AG08396 (cell line): ENCODE measurements around the gene GALNT10.
"Not testable (repeated sequence)": the region's sequence is repeated elsewhere in the genome, so short reads cannot be mapped to it uniquely, and the experiment has no call there.

Experiments
- DNase-seq: peaks from one replicate; pipeline ENCODE4 v3.0.0; 2012; ENCODE audit warnings: low spot score, mixed read lengths

The GALNT10 gene

GRCh38 chr5:154190595-154191304 lies at the start of gene GALNT10:
Gene GALNT10 (plus strand): TSS chr5:154190733. CDS start chr5:154190867, 134 bp downstream.
- peak; percentile 91 for DNase-seq

- no peak for DNase-seq
Observed at GRCh38 chr5:154141745-154142221, 48.8 kb upstream of the GALNT10 start.

GRCh38 chr5:154143211-154143641 lies 47.3 kb upstream of the GALNT10 start:
- no peak for DNase-seq

- DNase-seq: no peak
Observed at GRCh38 chr5:154145268-154145667, 45.3 kb upstream of the GALNT10 start.

GRCh38 chr5:154146409-154146808 lies 44.1 kb upstream of the GALNT10 start:
- DNase-seq: no peak

- no peak for DNase-seq
Observed at GRCh38 chr5:154147666-154148065, 42.9 kb upstream of the GALNT10 start.

- not testable (repeated sequence) for DNase-seq
Observed at GRCh38 chr5:154150471-154150870, 40.1 kb upstream of the GALNT10 start.

- DNase-seq: no peak
Observed at GRCh38 chr5:154157483-154158378, 32.8 kb upstream of the GALNT10 start.

GRCh38 chr5:154158379-154158737 lies 32.2 kb upstream of the GALNT10 start:
- DNase-seq: no peak

GRCh38 chr5:154159343-154159742 lies 31.2 kb upstream of the GALNT10 start:
- peak; percentile 31 for DNase-seq

- no peak for DNase-seq
Observed at GRCh38 chr5:154162539-154163151, 27.9 kb upstream of the GALNT10 start.

- no peak for DNase-seq
Observed at GRCh38 chr5:154163327-154164248, 26.9 kb upstream of the GALNT10 start.

- no peak for DNase-seq
Observed at GRCh38 chr5:154164249-154164581, 26.3 kb upstream of the GALNT10 start.

- DNase-seq: no peak
Observed at GRCh38 chr5:154165886-154166285, 24.6 kb upstream of the GALNT10 start.

- no peak for DNase-seq
Observed at GRCh38 chr5:154166901-154167791, 23.4 kb upstream of the GALNT10 start.

- no peak for DNase-seq
Observed at GRCh38 chr5:154168395-154168794, 22.1 kb upstream of the GALNT10 start.

GRCh38 chr5:154172785-154173184 lies 17.7 kb upstream of the GALNT10 start:
- no peak for DNase-seq

- DNase-seq: no peak
Observed at GRCh38 chr5:154174091-154174490, 16.4 kb upstream of the GALNT10 start.

- no peak for DNase-seq
Observed at GRCh38 chr5:154176181-154176580, 14.4 kb upstream of the GALNT10 start.

GRCh38 chr5:154178661-154179060 lies 11.9 kb upstream of the GALNT10 start:
- no peak for DNase-seq
